ENCODE measurements around the gene PRTFDC1.

DNA sequence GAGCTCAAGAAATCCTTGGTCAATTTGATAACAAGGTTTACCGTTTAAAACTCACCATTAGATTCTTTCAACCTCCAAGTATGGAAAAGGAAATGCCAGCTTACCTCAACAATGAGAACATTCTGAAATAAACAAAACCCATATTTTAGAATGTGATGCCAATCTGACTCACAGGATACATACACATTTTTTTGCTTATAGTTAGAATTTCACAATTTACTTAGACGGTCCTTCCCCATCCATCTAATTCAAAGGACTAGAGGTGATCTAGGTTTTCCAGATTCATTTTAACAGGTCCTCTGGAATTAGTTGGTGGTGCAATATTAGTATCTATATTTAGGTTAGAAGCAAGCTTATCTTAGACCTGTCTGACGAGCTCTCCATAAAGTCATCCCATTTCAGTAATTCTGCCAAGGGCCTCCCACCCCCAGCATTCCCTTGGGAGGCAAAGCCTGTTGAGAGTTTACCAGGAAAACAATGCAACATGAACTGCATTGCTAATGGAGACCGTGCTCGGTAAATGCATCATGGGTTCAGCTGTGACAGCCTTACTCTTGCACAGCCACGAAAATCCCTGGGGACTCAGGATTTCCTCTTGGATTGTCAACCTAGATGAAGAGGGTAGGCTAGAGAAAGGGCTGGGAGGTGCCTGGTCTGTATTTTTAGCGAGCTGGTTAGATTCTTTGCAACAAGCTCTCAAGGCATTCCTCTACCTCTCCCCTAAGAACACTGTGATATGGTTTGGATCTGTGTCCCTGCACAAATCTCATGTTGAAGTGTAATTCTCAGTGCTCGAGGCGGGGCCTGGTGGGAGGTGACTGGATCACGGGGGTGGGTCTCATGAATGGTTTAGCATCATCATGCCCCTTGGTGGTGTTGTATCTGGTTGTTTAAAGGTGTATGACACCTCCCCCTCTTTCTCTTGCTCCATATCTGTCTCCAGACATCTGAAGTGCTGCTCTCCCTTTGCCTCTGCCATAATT, 93.8 kb downstream of the PRTFDC1 start:
- TF ChIP-seq POLR2AphosphoS5 (IDR thresholded peaks at IDR 0.05) (no peak), POLR2A (IDR thresholded peaks at IDR 0.05) (no peak)
- TF ChIP-seq, protein P1, sequence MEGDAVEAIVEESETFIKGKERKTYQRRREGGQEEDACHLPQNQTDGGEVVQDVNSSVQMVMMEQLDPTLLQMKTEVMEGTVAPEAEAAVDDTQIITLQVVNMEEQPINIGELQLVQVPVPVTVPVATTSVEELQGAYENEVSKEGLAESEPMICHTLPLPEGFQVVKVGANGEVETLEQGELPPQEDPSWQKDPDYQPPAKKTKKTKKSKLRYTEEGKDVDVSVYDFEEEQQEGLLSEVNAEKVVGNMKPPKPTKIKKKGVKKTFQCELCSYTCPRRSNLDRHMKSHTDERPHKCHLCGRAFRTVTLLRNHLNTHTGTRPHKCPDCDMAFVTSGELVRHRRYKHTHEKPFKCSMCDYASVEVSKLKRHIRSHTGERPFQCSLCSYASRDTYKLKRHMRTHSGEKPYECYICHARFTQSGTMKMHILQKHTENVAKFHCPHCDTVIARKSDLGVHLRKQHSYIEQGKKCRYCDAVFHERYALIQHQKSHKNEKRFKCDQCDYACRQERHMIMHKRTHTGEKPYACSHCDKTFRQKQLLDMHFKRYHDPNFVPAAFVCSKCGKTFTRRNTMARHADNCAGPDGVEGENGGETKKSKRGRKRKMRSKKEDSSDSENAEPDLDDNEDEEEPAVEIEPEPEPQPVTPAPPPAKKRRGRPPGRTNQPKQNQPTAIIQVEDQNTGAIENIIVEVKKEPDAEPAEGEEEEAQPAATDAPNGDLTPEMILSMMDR (IDR thresholded peaks at IDR 0.05): no peak
